HS-5 (cell line): ENCODE results near the gene KRT86.
"Not testable (repeated sequence)": the region's sequence is repeated elsewhere in the genome, so short reads cannot be mapped to it uniquely, and the experiment has no call there.

ENCODE experiments used
- DNase-seq: peaks from one replicate; pipeline ENCODE4 v3.0.0-alpha.2; 2012; ENCODE audit warnings: low read depth

KRT86 gene

DNA sequence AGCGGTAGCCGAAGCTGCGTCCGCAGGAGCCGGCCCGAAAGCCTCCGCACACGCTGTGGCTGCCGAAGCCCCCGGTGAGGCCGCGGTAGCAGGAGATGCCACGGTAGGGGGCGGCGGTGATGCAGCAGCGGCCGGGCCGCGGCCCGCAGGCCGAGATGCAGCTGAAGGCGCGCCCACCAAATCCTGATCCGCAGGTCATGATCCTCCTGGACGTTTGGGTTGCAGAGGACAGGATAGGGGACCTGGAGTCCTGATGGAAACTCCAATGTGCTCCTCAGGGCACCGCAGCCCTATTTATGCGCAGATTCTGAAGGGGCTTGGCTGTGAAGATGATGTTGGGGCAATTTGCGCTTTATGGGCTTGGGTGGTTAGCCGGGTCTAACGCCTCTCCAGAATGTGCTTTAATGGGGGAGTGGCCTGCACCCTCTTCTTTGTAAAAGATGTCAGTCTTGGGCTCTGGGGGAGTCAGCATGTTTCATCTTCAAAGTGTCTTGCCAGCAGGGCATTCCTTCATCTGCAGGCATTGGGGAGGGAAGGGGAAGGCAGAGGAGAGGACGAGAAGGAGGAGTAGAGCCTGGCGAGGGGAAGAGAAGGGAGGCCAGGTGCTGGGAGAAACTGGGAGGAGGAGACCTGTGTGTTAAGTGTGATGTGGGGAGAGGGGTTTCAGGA lies 17.0 kb downstream of the KRT86 start, which contains the start of gene KRT81:
Gene KRT81 (minus strand): TSS at position 268 of the 669 bp plus-strand sequence. CDS start 69 bp downstream, at position 199.
- no peak for DNase-seq

- DNase-seq: no peak
Measured at GRCh38 chr12:52293926-52294325, 19.5 kb downstream of the KRT86 start.

GRCh38 chr12:52294803-52295202 lies 20.4 kb downstream of the KRT86 start:
- DNase-seq: no peak

DNA sequence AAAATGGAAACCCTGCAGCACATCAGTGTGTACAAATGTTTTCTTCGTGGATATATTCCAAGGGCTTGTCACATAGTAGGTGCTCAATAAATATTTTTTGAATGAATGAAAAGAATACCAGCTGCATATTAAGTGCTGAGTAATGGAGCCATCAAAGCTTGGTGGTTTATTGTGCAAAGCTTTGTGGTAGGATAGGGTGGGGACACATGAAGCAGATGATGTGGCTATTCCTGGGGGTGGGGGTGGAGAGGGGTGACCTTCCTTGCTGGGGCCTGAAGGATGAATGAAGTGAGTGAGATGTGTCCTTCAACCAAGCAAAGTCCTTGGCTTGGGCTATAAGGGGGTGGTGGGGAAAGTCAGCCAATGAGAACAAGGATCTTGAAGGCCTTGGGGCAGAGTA lies 21.2 kb downstream of the KRT86 start:
- no peak for DNase-seq

DNA sequence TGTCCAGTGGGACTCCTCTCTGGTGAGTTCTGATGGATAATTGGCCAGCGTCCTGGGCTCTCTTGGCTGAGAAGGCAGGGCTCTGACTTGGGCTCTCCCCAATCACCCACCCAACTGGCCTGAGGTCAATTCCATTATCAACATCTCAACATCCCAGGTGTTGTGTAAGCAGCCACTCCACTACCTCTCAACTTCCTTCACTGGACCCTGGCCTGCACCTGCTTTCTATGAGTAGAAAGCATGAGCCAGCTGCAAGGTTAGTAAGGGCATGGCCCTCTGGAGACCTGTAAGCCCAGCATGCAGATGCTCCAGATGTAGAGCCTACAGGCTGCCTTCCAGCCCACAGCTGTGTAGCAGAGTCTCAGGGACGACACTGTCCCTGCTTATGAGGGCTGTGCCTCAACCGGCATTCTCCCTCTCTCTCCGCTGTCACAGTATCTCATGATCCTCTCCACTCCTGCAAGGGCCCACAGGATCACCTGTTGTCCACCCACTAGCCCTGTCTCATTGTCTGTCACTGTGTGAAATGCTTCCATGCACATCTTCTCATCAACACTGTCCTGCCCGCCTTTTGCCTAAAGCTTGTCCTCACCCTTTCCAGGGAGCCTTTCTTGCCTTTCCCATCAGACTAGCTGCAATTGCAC lies 22.2 kb downstream of the KRT86 start:
- no peak for DNase-seq

GRCh38 chr12:52298677-52299190 lies 24.3 kb downstream of the KRT86 start:
- DNase-seq: no peak

DNA sequence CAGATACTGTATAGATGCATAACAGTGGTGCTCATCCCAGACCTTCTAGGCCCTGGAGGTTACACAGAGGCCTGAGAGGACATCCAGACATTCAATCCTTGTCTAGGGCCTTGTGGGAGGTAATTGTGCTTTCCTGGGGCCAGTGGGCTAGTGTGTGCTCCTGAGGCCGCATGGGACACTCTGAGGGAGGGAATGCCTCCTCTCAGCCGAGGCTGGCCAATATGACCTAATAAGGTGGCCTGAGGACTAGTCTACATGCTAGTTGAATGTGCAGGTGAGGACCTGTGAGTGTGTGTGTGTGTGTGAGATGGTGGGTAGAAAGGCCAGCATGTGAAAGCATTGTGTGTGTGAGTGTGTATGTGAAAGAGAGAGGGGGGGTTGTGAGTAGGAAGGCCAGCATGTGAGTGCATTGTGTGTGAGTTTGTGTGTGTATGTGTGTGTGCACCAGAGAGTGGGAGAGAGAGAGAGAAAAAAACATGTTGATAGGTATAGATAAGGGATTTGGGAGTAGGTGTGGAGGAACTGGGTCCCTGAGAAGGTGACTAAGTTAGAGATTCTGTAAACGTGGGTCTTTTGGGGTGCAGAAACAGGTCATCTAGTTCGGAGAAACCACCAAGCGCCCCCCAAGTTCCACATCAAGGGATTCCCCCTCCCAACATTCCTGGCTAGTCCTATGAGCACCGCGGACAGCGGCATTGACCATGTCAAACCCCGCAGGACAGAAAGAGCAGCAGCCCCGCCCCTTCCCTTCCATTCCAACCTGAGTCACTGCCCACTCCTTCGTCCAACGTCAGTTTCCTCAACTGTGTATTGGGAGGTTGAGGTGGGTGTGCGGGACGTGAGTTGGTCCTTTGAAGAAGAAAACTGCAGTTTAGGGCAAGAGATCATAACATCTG lies 26.6 kb downstream of the KRT86 start:
- no peak for DNase-seq

DNA sequence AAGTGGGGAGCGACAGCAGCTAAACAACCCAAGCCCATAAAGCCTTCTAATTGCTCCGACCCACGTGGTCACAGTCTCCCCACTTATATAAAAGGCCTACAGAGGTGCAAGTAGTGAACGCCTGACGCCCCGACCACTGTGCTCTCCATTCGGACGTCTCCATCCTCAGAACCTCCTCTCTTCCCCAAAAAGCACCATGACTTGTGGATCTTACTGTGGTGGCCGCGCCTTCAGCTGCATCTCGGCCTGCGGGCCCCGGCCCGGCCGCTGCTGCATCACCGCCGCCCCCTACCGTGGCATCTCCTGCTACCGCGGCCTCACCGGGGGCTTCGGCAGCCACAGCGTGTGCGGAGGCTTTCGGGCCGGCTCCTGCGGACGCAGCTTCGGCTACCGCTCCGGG lies 27.3 kb downstream of the KRT86 start:
- not testable (repeated sequence) for DNase-seq

DNA sequence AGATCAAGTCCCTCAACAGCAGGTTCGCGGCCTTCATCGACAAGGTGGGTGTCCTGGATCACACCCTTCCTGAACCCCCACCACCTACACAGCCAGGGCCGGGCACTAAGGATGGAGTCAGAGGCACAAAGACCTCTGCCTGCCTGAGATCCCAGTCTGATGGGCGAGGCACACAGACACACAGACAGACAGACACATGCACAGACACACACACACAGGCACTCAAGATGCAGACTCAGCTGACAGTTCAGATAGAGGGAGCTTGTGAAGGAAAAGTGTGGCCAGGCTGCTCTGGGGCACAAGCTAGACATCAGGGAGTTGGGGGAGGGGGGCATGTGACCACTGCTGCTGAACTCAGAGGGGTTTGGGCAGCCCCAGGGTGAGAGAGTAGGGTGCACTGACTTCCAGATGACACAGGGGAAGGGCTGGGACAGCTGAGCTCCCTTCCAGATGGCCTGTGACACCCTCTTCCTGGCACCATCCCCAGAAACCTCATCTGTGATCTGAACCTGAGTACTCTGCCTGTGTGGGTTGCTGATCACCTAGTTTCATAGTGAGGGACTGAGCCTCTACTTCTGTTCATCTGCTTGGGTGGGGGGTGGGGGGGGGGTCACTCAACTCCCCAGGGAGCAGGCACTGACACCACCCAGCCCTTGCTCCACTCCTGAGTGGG lies 27.9 kb downstream of the KRT86 start:
- DNase-seq: not testable (repeated sequence)

DNA sequence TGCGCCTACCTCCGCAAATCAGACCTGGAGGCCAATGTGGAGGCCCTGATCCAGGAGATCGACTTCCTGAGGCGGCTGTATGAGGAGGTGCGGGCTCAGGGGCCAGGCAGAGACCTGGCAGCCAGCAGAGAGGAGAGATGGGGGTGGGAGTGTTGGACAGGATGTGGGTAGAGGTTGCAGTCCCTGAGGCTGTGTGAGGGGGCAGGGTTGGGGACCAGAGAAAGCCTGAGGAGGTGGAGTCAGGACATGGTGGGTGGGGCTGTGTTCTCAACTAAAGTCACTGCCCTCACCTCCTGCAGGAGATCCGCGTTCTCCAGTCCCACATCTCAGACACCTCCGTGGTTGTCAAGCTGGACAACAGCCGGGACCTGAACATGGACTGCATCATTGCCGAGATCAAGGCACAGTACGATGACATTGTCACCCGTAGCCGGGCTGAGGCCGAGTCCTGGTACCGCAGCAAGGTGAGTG lies 30.5 kb downstream of the KRT86 start:
- DNase-seq: not testable (repeated sequence)

DNA sequence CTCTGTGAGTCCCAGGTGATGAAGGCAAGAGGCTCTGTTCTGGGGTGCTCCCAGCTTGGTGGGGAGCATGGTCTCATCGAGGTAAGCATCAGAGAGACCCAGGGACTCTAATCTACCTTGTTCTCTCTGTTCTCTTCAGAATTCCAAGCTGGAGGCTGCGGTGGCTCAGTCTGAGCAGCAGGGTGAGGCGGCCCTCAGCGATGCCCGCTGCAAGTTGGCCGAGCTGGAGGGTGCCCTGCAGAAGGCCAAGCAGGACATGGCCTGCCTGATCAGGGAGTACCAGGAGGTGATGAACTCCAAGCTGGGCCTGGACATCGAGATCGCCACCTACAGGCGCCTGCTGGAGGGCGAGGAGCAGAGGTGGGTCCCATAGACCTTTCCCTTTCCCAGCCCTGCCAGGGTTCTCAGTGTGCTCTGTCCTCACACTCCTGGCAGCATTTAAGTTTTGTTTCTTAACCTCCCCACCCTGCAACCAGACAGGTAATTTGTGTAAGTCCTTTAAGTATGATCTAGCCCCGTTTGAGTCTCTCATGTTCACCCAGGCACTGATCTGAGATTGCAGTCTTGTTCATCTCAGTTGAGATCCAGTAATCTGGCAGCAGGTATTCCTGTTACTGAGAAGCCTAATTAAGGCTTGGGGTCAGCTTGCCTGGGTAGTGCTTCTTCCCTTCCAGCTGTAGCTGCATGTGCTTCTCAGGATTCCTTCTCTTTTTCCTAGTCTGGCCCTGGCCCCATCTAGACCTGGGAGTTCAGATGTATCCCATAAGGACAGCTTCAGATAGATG lies 31.7 kb downstream of the KRT86 start:
- no peak for DNase-seq

GRCh38 chr12:52306731-52307130 lies 32.3 kb downstream of the KRT86 start:
- no peak for DNase-seq

GRCh38 chr12:52307836-52308805 lies 33.7 kb downstream of the KRT86 start:
- no peak for DNase-seq

- no peak for DNase-seq
Measured at GRCh38 chr12:52308806-52309425, 34.5 kb downstream of the KRT86 start.

DNA sequence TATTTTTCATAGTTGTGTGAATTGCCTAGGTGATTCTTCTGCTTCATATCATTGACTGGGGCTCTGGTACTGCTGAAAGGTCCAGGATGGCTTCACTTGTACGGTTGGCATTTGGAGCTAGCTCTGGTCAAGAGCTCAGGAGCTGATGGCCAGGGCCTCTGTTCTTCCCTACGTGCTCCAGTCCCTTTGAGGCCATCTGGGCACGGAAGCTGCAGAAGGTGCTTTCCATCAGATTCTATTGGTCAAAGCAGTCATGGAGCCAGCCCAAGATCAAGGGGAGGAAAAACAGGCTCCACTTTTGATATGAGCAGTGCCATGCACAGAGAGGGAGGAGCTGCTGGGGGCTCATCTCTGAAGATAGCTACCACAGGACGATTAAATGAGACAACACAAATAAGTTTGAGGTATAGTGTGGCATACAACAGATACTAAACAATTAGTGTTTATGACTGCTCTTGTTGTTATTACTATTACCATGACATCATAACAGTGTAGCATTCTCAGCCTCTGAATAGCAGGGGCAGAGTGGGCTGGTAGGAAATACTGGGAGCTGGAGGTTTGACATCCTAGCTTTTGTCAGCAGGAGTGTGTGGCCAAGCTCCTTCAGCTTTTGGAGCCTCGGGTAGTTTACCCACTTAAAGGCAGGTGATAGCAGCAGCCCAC lies 36.3 kb downstream of the KRT86 start:
- DNase-seq: no peak

- no peak for DNase-seq
Measured at GRCh38 chr12:52311285-52311648, 36.8 kb downstream of the KRT86 start.

DNA sequence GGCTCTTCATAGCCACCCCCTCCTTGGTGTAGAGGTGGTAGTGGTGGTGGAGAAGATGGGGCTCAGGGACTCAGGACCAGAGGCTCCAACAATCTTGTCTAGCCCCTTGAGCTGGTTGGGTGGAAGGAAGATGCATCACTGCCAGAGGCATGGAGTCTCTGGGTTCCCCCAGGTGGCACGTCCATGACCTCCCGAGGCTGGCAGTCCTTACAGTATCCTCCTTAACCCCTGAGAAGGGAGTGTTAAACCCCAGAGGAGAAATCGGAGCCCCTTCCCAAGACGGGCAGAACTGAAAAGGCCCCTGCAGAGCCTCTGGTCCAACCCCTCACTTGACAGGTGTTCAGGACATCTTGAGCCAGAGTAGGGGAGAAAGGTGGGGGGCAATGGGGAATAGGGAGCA lies 37.6 kb downstream of the KRT86 start:
- DNase-seq: no peak

DNA sequence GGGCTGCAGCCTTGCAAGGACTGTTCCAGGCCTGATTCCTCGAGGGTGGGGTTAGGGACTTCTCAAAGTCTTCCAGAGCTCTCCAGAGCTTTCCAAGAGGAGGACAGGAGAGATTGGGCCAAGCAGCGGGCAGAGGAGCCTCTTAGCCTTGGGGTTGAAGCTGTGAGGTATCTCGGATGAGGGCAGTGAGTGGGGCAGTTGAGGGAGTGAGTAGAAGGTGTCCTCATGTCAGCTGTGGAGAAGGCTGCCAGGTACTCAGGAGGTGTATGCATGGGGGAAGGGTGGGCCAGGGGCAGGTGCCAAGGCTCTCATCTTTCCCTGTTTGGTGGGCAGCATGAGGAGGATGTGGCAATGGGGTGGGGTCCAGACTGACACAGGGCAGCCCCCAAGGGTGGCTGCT lies 39.0 kb downstream of the KRT86 start:
- no peak for DNase-seq

DNA sequence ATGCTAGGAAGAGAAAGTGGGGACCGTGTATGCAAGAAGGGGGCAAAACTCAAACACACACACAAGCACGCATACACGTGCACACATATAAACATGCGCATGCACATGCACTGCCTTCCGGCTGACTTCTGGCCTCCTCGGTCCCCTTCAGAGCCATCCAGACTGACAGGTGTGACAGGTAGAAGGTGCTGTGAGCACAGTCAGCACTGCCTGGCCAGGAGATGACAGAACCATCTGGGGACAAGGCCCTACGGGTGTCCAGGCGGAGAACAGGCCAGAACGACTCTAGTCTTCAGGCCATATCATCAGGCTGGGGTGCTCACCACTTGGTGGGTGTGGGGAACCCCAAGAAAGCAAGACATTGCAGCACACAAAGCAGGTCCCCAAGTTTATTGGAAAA lies 39.5 kb downstream of the KRT86 start:
- no peak for DNase-seq
